SK-N-SH (cell line): Measurements from ENCODE around the gene F7. TPM values are rescaled to one million over a fixed set of nuclear protein-coding genes. Genes with fewer than 3 reads are reported as not detected.

Source experiments
- CTCF ChIA-PET: fragments of 300-600, 350-600 bp; formaldehyde crosslinking; extraction: SDS; loops from one replicate; lab custom pipeline; 2021; lab: Yijun Ruan, JAX
- POLR2A ChIA-PET: fragments of 350-600 bp; sonication (Branson Sonifier 250); formaldehyde crosslinking; extraction: SDS; loops from one replicate; lab custom pipeline; 2020; ENCODE audit warnings: antibody characterized with exemption, inconsistent platforms; lab: Yijun Ruan, JAX
- DNase-seq: peaks from one replicate; pipeline ENCODE4 v3.0.0; 2012
- H2AFZ ChIP-seq: fragments of 200-600 bp; sonication (generic); 2 replicates; pipeline ENCODE4 v1.8.1; 2016; ENCODE audit warnings: antibody characterized with exemption, mild to moderate bottlenecking, low read depth
- H3F3A ChIP-seq: fragments of 200-600 bp; sonication (generic); replicated peaks from 2 replicates; pipeline ENCODE3; 2016; ENCODE audit warnings: antibody characterized with exemption, mild to moderate bottlenecking; ENCODE audit not compliant: insufficient read depth
- H3K27ac ChIP-seq, 2 experiments: fragments of 200-500 bp in 1 of 2; fragments of 200-600 bp in 1 of 2; sonication (Bioruptor generic) in 1 of 2; sonication (generic), shearing (Covaris generic) in 1 of 2; 2 replicates each; pipeline versions ENCODE4 v1.5.1 to v1.6.1; 2014 to 2016; ENCODE audit warnings: low read depth in 2 of 2, inconsistent platforms in 1 of 2, low read length in 1 of 2, mild to moderate bottlenecking in 1 of 2, mixed read lengths in 1 of 2
- H3K27me3 ChIP-seq: fragments of 200-600 bp; sonication (generic), shearing (Covaris generic); 2 replicates; pipeline ENCODE4 v1.6.1; 2016; ENCODE audit warnings: mixed run types; ENCODE audit not compliant: insufficient read depth
- H3K36me3 ChIP-seq, 2 experiments: fragments of 200-500 bp in 1 of 2; fragments of 200-600 bp in 1 of 2; sonication (Bioruptor generic) in 1 of 2; sonication (generic) in 1 of 2; replicated peaks in 1 of 2; 2 replicates each; pipeline versions ENCODE3 to v1.5.1; 2014 to 2016; ENCODE audit warnings: low read length in 1 of 2, mild to moderate bottlenecking in 1 of 2; ENCODE audit not compliant: insufficient read depth in 2 of 2, control insufficient read depth in 1 of 2
- H3K4me1 ChIP-seq, 2 experiments: fragments of 200-500 bp in 1 of 2; fragments of 200-600 bp in 1 of 2; sonication (Bioruptor generic) in 1 of 2; sonication (generic), shearing (Covaris generic) in 1 of 2; 2 replicates each; pipeline versions ENCODE4 v1.5.1 to v1.6.1; 2014 to 2016; ENCODE audit warnings: low read depth in 1 of 2, low read length in 1 of 2, mixed run types in 1 of 2; ENCODE audit not compliant: insufficient read depth in 2 of 2, control insufficient read depth in 1 of 2
- H3K4me2 ChIP-seq: fragments of 200-600 bp; sonication (generic), shearing (Covaris generic); 2 replicates; pipeline ENCODE4 v1.6.1; 2017; ENCODE audit warnings: mixed run types
- H3K4me3 ChIP-seq, 2 experiments: fragments of 200-500 bp in 1 of 2; fragments of 200-600 bp in 1 of 2; sonication (Bioruptor generic) in 1 of 2; sonication (generic), shearing (Covaris generic) in 1 of 2; 2 replicates each; pipeline versions ENCODE4 v1.5.1 to v1.8.1; 2014 to 2016; ENCODE audit warnings: low read depth in 2 of 2, inconsistent platforms in 1 of 2, low read length in 1 of 2, mild to moderate bottlenecking in 1 of 2, mixed read lengths in 1 of 2, moderate library complexity in 1 of 2
- H3K79me2 ChIP-seq: fragments of 200-600 bp; sonication (generic); 2 replicates; pipeline ENCODE4 v1.8.1; 2017; ENCODE audit warnings: mild to moderate bottlenecking; ENCODE audit not compliant: insufficient read depth
- H3K9ac ChIP-seq: fragments of 200-600 bp; sonication (generic); 2 replicates; pipeline ENCODE4 v1.6.1; 2017; ENCODE audit warnings: mixed run types
- H3K9me2 ChIP-seq: fragments of 200-600 bp; sonication (generic); 2 replicates; pipeline ENCODE4 v1.6.1; 2017; ENCODE audit warnings: mixed run types
- H3K9me3 ChIP-seq: fragments of 200-600 bp; sonication (generic); 2 replicates; pipeline ENCODE4 v1.6.1; 2017; ENCODE audit warnings: mixed run types, mild to moderate bottlenecking, moderate library complexity
- H4K20me1 ChIP-seq: fragments of 200-600 bp; sonication (generic); 2 replicates; pipeline ENCODE4 v1.6.1; 2017; ENCODE audit warnings: mild to moderate bottlenecking, mixed run types; ENCODE audit not compliant: insufficient read depth
- CHD2 ChIP-seq: fragments of 150-350 bp; IDR thresholded peaks from 2 replicates; pipeline ENCODE4 v1.6.1; 2018; ENCODE audit warnings: low read length; ENCODE audit not compliant: partially characterized antibody
- CTCF ChIP-seq: fragments of 200-600 bp; sonication (generic); IDR thresholded peaks from 2 replicates; pipeline ENCODE4 v1.6.1; 2017; ENCODE audit warnings: antibody characterized with exemption, mild to moderate bottlenecking, moderate library complexity
- EP300 ChIP-seq, 2 experiments: IDR thresholded peaks; 2 replicates each; pipeline versions ENCODE4 v1.4.0 to v1.6.1; 2012; ENCODE audit warnings: borderline replicate concordance in 1 of 2, low read depth in 1 of 2, low read length in 1 of 2
- FOXJ3 ChIP-seq: sonication (generic); formaldehyde crosslinking; IDR thresholded peaks from 2 replicates; pipeline ENCODE4 v1.5.1; 2020; ENCODE audit warnings: mild to moderate bottlenecking, missing genetic modification reagents
- GABPA ChIP-seq: IDR thresholded peaks from 2 replicates; pipeline ENCODE4 v1.4.0; 2012; ENCODE audit warnings: low read depth, mild to moderate bottlenecking
- GATA2 ChIP-seq: sonication (generic); formaldehyde crosslinking; IDR thresholded peaks from 2 replicates; pipeline ENCODE4 v1.5.0; 2020; ENCODE audit warnings: mild to moderate bottlenecking, missing genetic modification reagents
- JUND ChIP-seq: IDR thresholded peaks from 2 replicates; pipeline ENCODE4 v1.4.0; 2012
- MAX ChIP-seq: IDR thresholded peaks from 2 replicates; pipeline ENCODE4 v1.4.0; 2012; ENCODE audit warnings: low read depth
- MXI1 ChIP-seq: IDR thresholded peaks from 2 replicates; pipeline ENCODE4 v1.6.1; 2012; ENCODE audit warnings: mild to moderate bottlenecking, low read depth, low read length, improper control_type of control experiment
- NFIC ChIP-seq: IDR thresholded peaks from 2 replicates; pipeline ENCODE4 v1.4.0; 2012; ENCODE audit warnings: borderline replicate concordance
- NRF1 ChIP-seq: IDR thresholded peaks from 2 replicates; pipeline ENCODE4 v1.6.1; 2012; ENCODE audit warnings: low read depth, mild to moderate bottlenecking, low read length
- PBX3 ChIP-seq: IDR thresholded peaks from 2 replicates; pipeline ENCODE4; 2012
- POLR2AphosphoS5 ChIP-seq: IDR thresholded peaks from 2 replicates; pipeline ENCODE4 v1.6.1; 2012; ENCODE audit warnings: low read depth, low read length
- RXRA ChIP-seq: IDR thresholded peaks from 2 replicates; pipeline ENCODE4 v1.4.0; 2012; ENCODE audit warnings: low read depth, mild to moderate bottlenecking, borderline replicate concordance
- TAF1 ChIP-seq: IDR thresholded peaks from 2 replicates; pipeline ENCODE4 v1.6.1; 2012; ENCODE audit warnings: low read depth, mild to moderate bottlenecking, low read length, moderate library complexity, borderline replicate concordance
- TCF12 ChIP-seq: IDR thresholded peaks from 2 replicates; pipeline ENCODE4 v1.4.0; 2012
- TEAD4 ChIP-seq: IDR thresholded peaks from 2 replicates; pipeline ENCODE4 v1.4.0; 2012; ENCODE audit warnings: mild to moderate bottlenecking, borderline replicate concordance; ENCODE audit not compliant: insufficient read depth
- USF2 ChIP-seq: fragments of 150-350 bp; IDR thresholded peaks from 2 replicates; pipeline ENCODE4 v1.6.1; 2017; ENCODE audit warnings: antibody characterized with exemption, low read length, low read depth, borderline replicate concordance
- YY1 ChIP-seq: IDR thresholded peaks from 2 replicates; pipeline ENCODE4 v1.4.0; 2012; ENCODE audit warnings: low read depth, mild to moderate bottlenecking
- ZBTB33 ChIP-seq: IDR thresholded peaks from 2 replicates; pipeline ENCODE4 v1.4.0; 2012; ENCODE audit warnings: low read depth, borderline replicate concordance
- WGBS: methylation state at CpG from one replicate; pipeline ENCODE4 v1.1.6; 2017; ENCODE audit warnings: low lambda C conversion rate; 5-methylcytosine and 5-hydroxymethylcytosine counted together
- polyA plus RNA-seq, 3 experiments: library from polyadenylated mRNA; depleted of rRNA; stranded (reverse); fragments of >200 nt; gene quantifications; 2 replicates each; pipeline ENCODE4 v1.2.3, GENCODE V29; 2012

Gene F7
- polyA plus RNA-seq, 1 of the 3 experiments (the other 2 are of a cell fraction), result not detected

- 88% methylated on average over 13 of the region's 13 CpGs for WGBS
- Histone ChIP-seq H4K20me1 (no peaks in the 10 kb centered on the region), H2AFZ (no peak overlapping the region), H3K4me1 (peaks cover 2 to 7% of the 10 kb centered on the region in 2 experiments; a peak in 1 of 4 replicates), H3K4me2 (no peak overlapping the region), H3K9me3 (no peaks in the 10 kb centered on the region), H3K27ac (no peak overlapping the region), H3K9ac (no peak overlapping the region), H3F3A (no peaks in the 10 kb centered on the region), H3K4me3 (no peak overlapping the region), H3K36me3 (no peaks in the 10 kb centered on the region), H3K27me3 (no peaks in the 10 kb centered on the region), H3K9me2 (no peaks in the 10 kb centered on the region), H3K79me2 (no peaks in the 10 kb centered on the region)
- POLR2A ChIA-PET, result no interaction called here
- TF ChIP-seq TEAD4 (no peak), YY1 (no peak), TAF1 (no peak), NFIC (no peak), CHD2 (no peak), PBX3 (no peak), FOXJ3 (CRISPR knock-in tag) (no peak), MXI1 (no peak), POLR2AphosphoS5 (no peak), NRF1 (no peak)
- no peak for DNase-seq
- CTCF ChIA-PET, result interaction anchor here (1.1 kb wide), 1 partner anchor 205 kb away, joined by 3 read pairs; no protein-coding TSS in a partner anchor
Measured at GRCh38 chr13:113148407-113148806, 42.8 kb downstream of the F7 start.

- Histone ChIP-seq H3K9me2 (no peaks in the 10 kb centered on the region), H3K9ac (no peak overlapping the region), H3K4me3 (no peak overlapping the region), H4K20me1 (no peaks in the 10 kb centered on the region), H3K4me2 (no peak overlapping the region), H3K4me1 (peaks cover 5 to 9% of the 10 kb centered on the region in 2 experiments; a peak in 1 of 4 replicates), H2AFZ (no peak overlapping the region), H3K79me2 (no peaks in the 10 kb centered on the region), H3K27ac (no peak overlapping the region), H3K36me3 (no peaks in the 10 kb centered on the region), H3K27me3 (no peaks in the 10 kb centered on the region), H3F3A (no peaks in the 10 kb centered on the region), H3K9me3 (no peaks in the 10 kb centered on the region)
- CTCF ChIA-PET, result interaction anchor here (1.1 kb wide), 1 partner anchor 206 kb away, joined by 3 read pairs; no protein-coding TSS in a partner anchor
- DNase-seq, result no peak
- 86% methylated on average over 30 of the region's 38 CpGs for WGBS
- POLR2A ChIA-PET, result no interaction called here
- no peak for TF ChIP-seq GABPA
- no peak for TF ChIP-seq ZBTB33
- no peak for TF ChIP-seq EP300 (IDR thresholded peaks at IDR 0.05; ENCODE audit: borderline replicate concordance in 1 of 2, low read depth in 1 of 2, low read length in 1 of 2)
- TF ChIP-seq TCF12, result no peak
- TF ChIP-seq JUND, result no peak
- no peak for TF ChIP-seq FOXJ3 (CRISPR knock-in tag)
- TF ChIP-seq USF2, result no peak
- TF ChIP-seq NFIC, result no peak
- no peak for TF ChIP-seq GATA2 (CRISPR knock-in tag)
- TF ChIP-seq CTCF, result no peak
- no peak for TF ChIP-seq RXRA
- TF ChIP-seq MAX, result no peak
Measured at GRCh38 chr13:113148940-113149503, 43.4 kb downstream of the F7 start.
